Measurements from ENCODE around the gene GPRIN3. TPM values are rescaled to one million over a fixed set of nuclear protein-coding genes. Genes with fewer than 3 reads are reported as not detected.

Gene GPRIN3
- total RNA-seq, 6 donors from 2014 or later, result 13.6 to 28.0 (median 20.6) TPM

- H3K27ac ChIP-seq, result no peak overlapping the region
- no peaks in the 10 kb centered on the region for H3K36me3 ChIP-seq
- TF ChIP-seq EP300 (IDR thresholded peaks at IDR 0.05) (no peak), POLR2AphosphoS5 (IDR thresholded peaks at IDR 0.05) (no peak), POLR2A (IDR thresholded peaks at IDR 0.05) (no peak)
- TF ChIP-seq, protein P1, sequence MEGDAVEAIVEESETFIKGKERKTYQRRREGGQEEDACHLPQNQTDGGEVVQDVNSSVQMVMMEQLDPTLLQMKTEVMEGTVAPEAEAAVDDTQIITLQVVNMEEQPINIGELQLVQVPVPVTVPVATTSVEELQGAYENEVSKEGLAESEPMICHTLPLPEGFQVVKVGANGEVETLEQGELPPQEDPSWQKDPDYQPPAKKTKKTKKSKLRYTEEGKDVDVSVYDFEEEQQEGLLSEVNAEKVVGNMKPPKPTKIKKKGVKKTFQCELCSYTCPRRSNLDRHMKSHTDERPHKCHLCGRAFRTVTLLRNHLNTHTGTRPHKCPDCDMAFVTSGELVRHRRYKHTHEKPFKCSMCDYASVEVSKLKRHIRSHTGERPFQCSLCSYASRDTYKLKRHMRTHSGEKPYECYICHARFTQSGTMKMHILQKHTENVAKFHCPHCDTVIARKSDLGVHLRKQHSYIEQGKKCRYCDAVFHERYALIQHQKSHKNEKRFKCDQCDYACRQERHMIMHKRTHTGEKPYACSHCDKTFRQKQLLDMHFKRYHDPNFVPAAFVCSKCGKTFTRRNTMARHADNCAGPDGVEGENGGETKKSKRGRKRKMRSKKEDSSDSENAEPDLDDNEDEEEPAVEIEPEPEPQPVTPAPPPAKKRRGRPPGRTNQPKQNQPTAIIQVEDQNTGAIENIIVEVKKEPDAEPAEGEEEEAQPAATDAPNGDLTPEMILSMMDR (IDR thresholded peaks at IDR 0.05), result no peak
- ATAC-seq (ENCODE audit: low FRiP score in 2 of 2), result no peak
- no peaks in the 10 kb centered on the region for H3K9me3 ChIP-seq
- no peak for DNase-seq
- H3K4me3 ChIP-seq, result no peak overlapping the region
- H3K4me1 ChIP-seq, result peaks cover 9 to 16% (median 14%) of the 10 kb centered on the region in 4 donors
- WGBS, 2 donors, result 71 to 78% methylated on average over 1 of the region's 1 CpG
- H3K27me3 ChIP-seq, result no peaks in the 10 kb centered on the region
These were observed 6.6 kb downstream of the GPRIN3 start for GRCh38 chr4:89301003-89301402.

- Histone ChIP-seq H3K4me1 (peaks cover 9 to 15% (median 13%) of the 10 kb centered on the region in 4 donors), H3K27ac (peak overlapping the region in 2 of 4 donors; percentile 3 to 12), H3K9me3 (no peaks in the 10 kb centered on the region), H3K27me3 (no peaks in the 10 kb centered on the region), H3K4me3 (no peak overlapping the region), H3K36me3 (no peaks in the 10 kb centered on the region)
- DNase-seq (no peak), ATAC-seq (ENCODE audit: low FRiP score in 2 of 2) (no peak)
- no peak for TF ChIP-seq POLR2A (IDR thresholded peaks at IDR 0.05)
- no peak for TF ChIP-seq EP300 (IDR thresholded peaks at IDR 0.05)
- TF ChIP-seq, protein P1 (IDR thresholded peaks at IDR 0.05), result no peak
- no peak for TF ChIP-seq POLR2AphosphoS5 (IDR thresholded peaks at IDR 0.05)
- WGBS, 2 donors, result 89 to 93% methylated on average over 1 of the region's 1 CpG
These were observed 7.1 kb downstream of the GPRIN3 start for GRCh38 chr4:89300499-89300898.

- Histone ChIP-seq H3K36me3 (no peaks in the 10 kb centered on the region), H3K9me3 (no peaks in the 10 kb centered on the region), H3K27ac (peak overlapping the region in 2 of 4 donors; percentile 3 to 12), H3K4me3 (no peak overlapping the region), H3K4me1 (peaks cover 9 to 12% (median 11%) of the 10 kb centered on the region in 4 donors), H3K27me3 (no peaks in the 10 kb centered on the region)
- TF ChIP-seq, protein P1 (IDR thresholded peaks at IDR 0.05), result no peak
- TF ChIP-seq POLR2AphosphoS5 (IDR thresholded peaks at IDR 0.05), result no peak
- TF ChIP-seq POLR2A (IDR thresholded peaks at IDR 0.05), result no peak
- TF ChIP-seq EP300 (IDR thresholded peaks at IDR 0.05), result no peak
- ATAC-seq (ENCODE audit: low FRiP score in 2 of 2) (no peak), DNase-seq (no peak)
- WGBS, 2 donors, result 47 to 74% methylated on average over 2 of the region's 2 CpGs
These were observed 7.5 kb downstream of the GPRIN3 start for GRCh38 chr4:89300060-89300459.

DNA sequence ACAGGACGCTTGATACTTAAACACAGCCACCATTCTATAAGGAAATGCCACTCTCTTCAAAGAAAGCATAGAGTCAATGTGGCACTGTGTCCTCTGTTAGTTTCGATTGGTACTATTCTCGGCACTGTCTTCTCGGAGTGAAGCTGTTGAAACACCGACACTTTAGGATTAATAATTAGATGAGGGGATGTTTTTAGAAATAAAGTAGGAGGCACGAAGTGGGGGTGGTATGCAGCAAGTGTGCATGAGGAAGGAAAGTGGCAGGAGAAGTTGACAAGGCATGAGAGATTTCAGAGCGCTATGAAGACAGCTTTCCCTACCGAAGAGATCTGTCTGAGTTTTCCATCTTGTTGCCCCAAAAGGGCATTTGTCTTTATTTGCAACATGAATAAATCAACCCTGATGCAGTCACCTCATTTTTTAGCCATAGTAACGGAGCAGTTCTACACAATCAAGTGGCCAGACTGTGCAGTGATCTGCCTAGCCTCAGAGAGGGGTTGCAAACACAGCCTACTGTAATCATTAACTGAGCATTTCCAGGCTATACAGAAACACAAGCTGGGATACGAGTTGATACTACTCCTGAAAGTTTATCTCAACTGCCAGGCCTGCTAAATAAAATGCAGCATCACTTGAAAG lies 8.3 kb downstream of the GPRIN3 start:
- Histone ChIP-seq H3K4me1 (peaks cover 9 to 15% (median 10%) of the 10 kb centered on the region in 4 donors), H3K9me3 (no peaks in the 10 kb centered on the region), H3K36me3 (no peaks in the 10 kb centered on the region), H3K27ac (peak overlapping the region in 2 of 4 donors; percentile 59 to 69), H3K4me3 (peak overlapping the region in 3 of 4 donors; percentile 9 to 40 (median 33)), H3K27me3 (no peaks in the 10 kb centered on the region)
- TF ChIP-seq EP300 (IDR thresholded peaks at IDR 0.05), result no peak
- no peak for TF ChIP-seq POLR2A (IDR thresholded peaks at IDR 0.05)
- no peak for TF ChIP-seq POLR2AphosphoS5 (IDR thresholded peaks at IDR 0.05)
- TF ChIP-seq, protein P1 (IDR thresholded peaks at IDR 0.05), result no peak
- WGBS, 2 donors, result 24 to 27% methylated on average over 10 of the region's 10 CpGs
- DNase-seq (no peak), ATAC-seq (ENCODE audit: low FRiP score in 2 of 2) (peak; percentile 37 to 69)

DNA sequence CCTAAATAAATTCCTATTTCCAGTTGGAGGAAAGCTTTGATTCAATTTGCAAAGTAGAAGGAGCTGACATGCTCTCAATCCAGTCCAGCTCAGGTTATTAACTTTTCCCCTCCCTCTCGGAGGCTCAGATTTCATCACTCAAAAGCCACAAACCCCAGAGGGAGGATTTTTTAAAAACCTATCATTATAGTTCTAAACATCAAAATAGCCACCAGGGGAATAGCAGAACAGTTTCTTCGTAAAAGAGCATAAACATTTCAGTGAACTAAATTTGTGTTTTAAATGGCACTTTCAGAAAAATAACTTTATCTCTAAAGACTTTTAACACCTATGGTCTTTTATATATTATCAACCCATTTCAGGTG lies 8.8 kb downstream of the GPRIN3 start:
- Histone ChIP-seq H3K27me3 (no peaks in the 10 kb centered on the region), H3K4me1 (peaks cover 9 to 16% (median 10%) of the 10 kb centered on the region in 4 donors), H3K36me3 (no peaks in the 10 kb centered on the region), H3K9me3 (no peaks in the 10 kb centered on the region), H3K4me3 (peak overlapping the region in 3 of 4 donors; percentile 9 to 40 (median 33)), H3K27ac (peak overlapping the region in 2 of 4 donors; percentile 59 to 69)
- no peak for TF ChIP-seq EP300 (IDR thresholded peaks at IDR 0.05)
- no peak for TF ChIP-seq POLR2A (IDR thresholded peaks at IDR 0.05)
- no peak for TF ChIP-seq POLR2AphosphoS5 (IDR thresholded peaks at IDR 0.05)
- TF ChIP-seq, protein P1 (IDR thresholded peaks at IDR 0.05), result no peak
- 26 to 28% methylated on average over 2 of the region's 2 CpGs for WGBS, 2 donors
- peak in 1 of 2 donors; percentile 37 for ATAC-seq (ENCODE audit: low FRiP score in 2 of 2)
- no peak for DNase-seq

All from upper lobe of left lung (tissue), 6 donors.